Smooth muscle cell (in vitro differentiated cells): ENCODE results near the gene CUX1. TPM values are rescaled to one million over a fixed set of nuclear protein-coding genes. Genes with fewer than 3 reads are reported as not detected.

ENCODE experiments used
- DNase-seq: peaks from one replicate; lab custom pipeline; 2025; ENCODE audit not compliant: unreplicated experiment; lab: John Stamatoyannopoulos, UW
- H2AFZ ChIP-seq: fragments of 200-600 bp; sonication (generic); 2 replicates; pipeline ENCODE4 v1.6.0; 2016; ENCODE audit warnings: antibody characterized with exemption, low read depth, mild to moderate bottlenecking
- H3F3A ChIP-seq: fragments of 200-600 bp; sonication (generic); 2 replicates; pipeline ENCODE4 v1.6.0; 2017; ENCODE audit warnings: antibody characterized with exemption, low read depth
- H3K27ac ChIP-seq: fragments of 200-600 bp; sonication (generic); 2 replicates; pipeline ENCODE4 v1.5.1; 2016; ENCODE audit warnings: low read depth, mild to moderate bottlenecking
- H3K27me3 ChIP-seq: fragments of 200-600 bp; sonication (generic); 2 replicates; pipeline ENCODE4 v1.6.1; 2016; ENCODE audit warnings: low read depth, mild to moderate bottlenecking
- H3K36me3 ChIP-seq: fragments of 200-600 bp; sonication (generic); 2 replicates; pipeline ENCODE4 v1.5.1; 2016; ENCODE audit warnings: low read depth
- H3K4me1 ChIP-seq: fragments of 200-600 bp; sonication (generic); 2 replicates; pipeline ENCODE4 v1.5.1; 2016; ENCODE audit warnings: low read depth
- H3K4me2 ChIP-seq: fragments of 200-600 bp; sonication (generic); 2 replicates; pipeline ENCODE4 v1.6.0; 2016; ENCODE audit warnings: mild to moderate bottlenecking
- H3K4me3 ChIP-seq: fragments of 200-600 bp; sonication (generic); 2 replicates; pipeline ENCODE4 v1.5.1; 2016; ENCODE audit warnings: mild to moderate bottlenecking
- H3K79me2 ChIP-seq: fragments of 200-600 bp; sonication (generic); 2 replicates; pipeline ENCODE4 v1.6.0; 2016; ENCODE audit warnings: low read depth, mild to moderate bottlenecking
- H3K9ac ChIP-seq: fragments of 200-600 bp; sonication (generic); 2 replicates; pipeline ENCODE4 v1.6.0; 2016; ENCODE audit warnings: low read depth
- H3K9me3 ChIP-seq: fragments of 200-600 bp; sonication (generic); replicated peaks from 2 replicates; pipeline ENCODE4 v1.5.1; 2016; ENCODE audit warnings: low read depth
- H4K20me1 ChIP-seq: fragments of 200-600 bp; sonication (generic); 2 replicates; pipeline ENCODE4 v1.6.0; 2016; ENCODE audit warnings: low read depth
- CTCF ChIP-seq: fragments of 200-600 bp; sonication (generic); IDR thresholded peaks from 2 replicates; pipeline ENCODE4 v1.5.1; 2017; ENCODE audit warnings: borderline replicate concordance, mild to moderate bottlenecking, antibody characterized with exemption; ENCODE audit not compliant: insufficient read depth, poor library complexity, severe bottlenecking
- WGBS: methylation state at CpG from one replicate; pipeline ENCODE4 v1.1.7; 2016; ENCODE audit warnings: low lambda C conversion rate; 5-methylcytosine and 5-hydroxymethylcytosine counted together
- polyA plus RNA-seq: library from polyadenylated mRNA; unstranded; fragments of >200 nt; fragmentation: Nextera tagmentation; extraction: Ambion mirVana; gene quantifications from 2 replicates; pipeline ENCODE4 v1.2.1, GENCODE V29; 2016
- total RNA-seq: library from RNA; depleted of rRNA; stranded (reverse); fragments of >200 nt; gene quantifications from 2 replicates; pipeline ENCODE4 v1.2.3, GENCODE V29; 2014

CUX1 gene
- total and polyA plus RNA-seq, 2 experiments from 2014 or later = 56.3 to 78.4 TPM

- Histone ChIP-seq H4K20me1 (peaks cover 33% of the 10 kb centered on the region), H3K9ac (no peak overlapping the region), H3K4me3 (no peak overlapping the region), H3K4me1 (no peaks in the 10 kb centered on the region), H3F3A (no peaks in the 10 kb centered on the region), H3K4me2 (no peak overlapping the region), H3K27me3 (no peaks in the 10 kb centered on the region), H3K79me2 (peaks cover 14% of the 10 kb centered on the region), H3K27ac (no peak overlapping the region), H3K36me3 (no peaks in the 10 kb centered on the region), H2AFZ (no peak overlapping the region), H3K9me3 (no peaks in the 10 kb centered on the region)
- DNase-seq = no peak
- WGBS = 87% methylated on average over 7 of the region's 7 CpGs
- TF ChIP-seq CTCF = no peak
Measured at GRCh38 chr7:102069931-102070629, 252.7 kb downstream of the CUX1 start.

- Histone ChIP-seq H2AFZ (no peak overlapping the region), H3K27me3 (no peaks in the 10 kb centered on the region), H3K4me2 (no peak overlapping the region), H3K79me2 (peaks cover 24% of the 10 kb centered on the region), H4K20me1 (peaks cover 33% of the 10 kb centered on the region), H3K9ac (no peak overlapping the region), H3K4me1 (no peaks in the 10 kb centered on the region), H3F3A (no peaks in the 10 kb centered on the region), H3K4me3 (no peak overlapping the region), H3K27ac (no peak overlapping the region), H3K9me3 (no peaks in the 10 kb centered on the region), H3K36me3 (no peaks in the 10 kb centered on the region)
- no peak for TF ChIP-seq CTCF
- no peak for DNase-seq
- 98% methylated on average over 5 of the region's 5 CpGs for WGBS
Measured at GRCh38 chr7:102072003-102072402, 254.6 kb downstream of the CUX1 start.

GRCh38 chr7:102072636-102073209 is 255.3 kb downstream of the CUX1 start:
- Histone ChIP-seq H3K27me3 (no peaks in the 10 kb centered on the region), H3K4me3 (no peak overlapping the region), H3K9ac (no peak overlapping the region), H3K9me3 (no peaks in the 10 kb centered on the region), H3K79me2 (peaks cover 23% of the 10 kb centered on the region), H3K27ac (no peak overlapping the region), H3K4me1 (no peaks in the 10 kb centered on the region), H3K36me3 (no peaks in the 10 kb centered on the region), H3K4me2 (no peak overlapping the region), H3F3A (no peaks in the 10 kb centered on the region), H4K20me1 (peaks cover 34% of the 10 kb centered on the region), H2AFZ (no peak overlapping the region)
- 93% methylated on average over 8 of the region's 8 CpGs for WGBS
- DNase-seq = no peak
- TF ChIP-seq CTCF = no peak
